H1 (cell line): ENCODE results near the gene ALPL. TPM values are rescaled to one million over a fixed set of nuclear protein-coding genes. Genes with fewer than 3 reads are reported as not detected.

Experiments used
- BACH1 ChIP-seq: IDR thresholded peaks from 2 replicates; pipeline ENCODE4 v1.6.1; 2012; ENCODE audit warnings: low read length, improper control_type of control experiment
- HDAC2 ChIP-seq, 2 experiments: fragments of 300-600 bp in 1 of 2; sonication (generic) in 1 of 2; IDR thresholded peaks; 2 replicates each; pipeline ENCODE4 v1.6.1; 2011 to 2012; ENCODE audit warnings: low read depth in 2 of 2, low read length in 2 of 2, mild to moderate bottlenecking in 2 of 2, moderate library complexity in 2 of 2, borderline replicate concordance in 1 of 2, inconsistent platforms in 1 of 2
- MAFK ChIP-seq: IDR thresholded peaks from 2 replicates; pipeline ENCODE4 v1.6.1; 2012; ENCODE audit warnings: low read depth, mild to moderate bottlenecking, improper control_type of control experiment, low read length
- TBP ChIP-seq: IDR thresholded peaks from 2 replicates; pipeline ENCODE4 v1.6.1; 2011; ENCODE audit warnings: low read depth, low read length, improper control_type of control experiment
- polyA plus RNA-seq, 7 experiments: library from polyadenylated mRNA; depleted of rRNA in 3 of 7; stranded (reverse) in 5 of 7; unstranded in 2 of 7; fragments of >200 nt in 5 of 7; fragments of 200-250 nt in 2 of 7; gene quantifications; 1 replicate in 5 of 7; 2 replicates in 1 of 7; 4 replicates in 1 of 7; pipeline versions ENCODE4 v1.2.1 to v1.2.3, GENCODE V29; 2011 to 2013; ENCODE audit warnings: missing spikeins in 2 of 7, mixed read lengths in 2 of 7
- total RNA-seq: library from RNA; stranded (reverse); fragmentation: NEBNext Ultra II Directional; extraction: Animal tissue kit (Norgen Biotek cat#: 25700); gene quantifications from 2 replicates; pipeline ENCODE4 v1.2.1, GENCODE V29; 2021
- TF ChIP-seq, protein P1 (sequence below): fragments of 300-600 bp; sonication (generic); IDR thresholded peaks from 2 replicates; pipeline ENCODE4 v1.7.1; 2012; ENCODE audit warnings: low read length, moderate library complexity, mild to moderate bottlenecking, inconsistent platforms; ENCODE audit not compliant: insufficient replicate concordance
- TF ChIP-seq, protein P2 (sequence below), 3 experiments: IDR thresholded peaks; 1 replicate in 2 of 3; 2 replicates in 1 of 3; pipeline versions ENCODE4 v1.5.1 to v1.6.1; 2011; ENCODE audit warnings: low read length in 3 of 3, mild to moderate bottlenecking in 3 of 3, inconsistent platforms in 2 of 3, low read depth in 1 of 3, moderate library complexity in 1 of 3; ENCODE audit not compliant: insufficient read depth in 1 of 3; ENCODE audit errors: control extremely low read depth in 1 of 3

ALPL gene
- total and polyA plus RNA-seq, 2 of the 8 experiments (the other 6 are each of a cell fraction or from before 2014, with no cell fraction given), result 175 to 362 TPM

DNA sequence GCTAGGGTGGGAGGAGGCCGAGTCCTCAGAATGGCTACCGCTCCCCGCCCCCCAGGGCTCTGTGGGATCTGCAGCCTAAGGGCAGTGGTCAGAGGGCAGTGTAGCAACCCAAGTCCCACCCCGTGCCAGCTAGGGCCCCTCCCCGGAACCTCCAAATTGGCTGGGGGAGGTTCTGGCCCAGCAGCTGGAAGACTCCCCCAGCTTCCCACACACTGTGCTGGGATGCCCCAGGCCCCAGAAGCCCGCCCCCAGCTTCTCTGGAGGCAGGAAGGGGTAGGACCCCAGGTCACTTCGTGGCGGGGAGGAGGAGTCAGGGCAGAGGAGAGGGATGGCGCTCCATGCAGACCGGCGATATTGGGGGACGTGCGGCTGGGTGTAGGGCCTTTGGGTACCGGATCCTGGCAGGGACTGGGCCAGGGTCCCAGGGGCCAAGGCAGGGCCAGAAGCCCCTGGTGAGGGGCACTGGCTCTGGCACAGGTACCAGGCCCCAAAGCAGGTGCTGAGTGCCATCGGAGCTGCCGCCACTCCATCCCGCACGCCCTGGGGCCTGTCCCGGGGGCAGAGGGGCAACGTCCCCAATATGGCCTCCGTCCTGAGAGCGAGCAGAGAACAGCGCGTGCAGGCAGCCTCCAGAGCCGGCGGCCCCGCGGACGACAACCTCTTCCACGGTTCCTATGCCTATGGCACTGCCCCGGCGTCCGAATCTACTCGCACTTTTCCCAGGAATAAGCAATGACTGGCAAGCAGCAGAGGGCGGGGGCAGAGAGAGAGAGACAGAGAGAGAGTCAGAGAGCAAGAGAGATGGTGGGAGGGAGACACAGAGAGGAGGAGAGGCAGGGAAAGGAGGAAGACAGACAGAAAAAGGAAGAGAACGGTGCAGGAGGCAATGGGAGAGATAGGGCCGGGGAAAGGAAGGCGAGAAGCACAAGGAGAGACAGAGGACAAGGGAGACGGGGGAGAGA, 94.2 kb downstream of the ALPL start (continued):
- TF ChIP-seq, protein P1, sequence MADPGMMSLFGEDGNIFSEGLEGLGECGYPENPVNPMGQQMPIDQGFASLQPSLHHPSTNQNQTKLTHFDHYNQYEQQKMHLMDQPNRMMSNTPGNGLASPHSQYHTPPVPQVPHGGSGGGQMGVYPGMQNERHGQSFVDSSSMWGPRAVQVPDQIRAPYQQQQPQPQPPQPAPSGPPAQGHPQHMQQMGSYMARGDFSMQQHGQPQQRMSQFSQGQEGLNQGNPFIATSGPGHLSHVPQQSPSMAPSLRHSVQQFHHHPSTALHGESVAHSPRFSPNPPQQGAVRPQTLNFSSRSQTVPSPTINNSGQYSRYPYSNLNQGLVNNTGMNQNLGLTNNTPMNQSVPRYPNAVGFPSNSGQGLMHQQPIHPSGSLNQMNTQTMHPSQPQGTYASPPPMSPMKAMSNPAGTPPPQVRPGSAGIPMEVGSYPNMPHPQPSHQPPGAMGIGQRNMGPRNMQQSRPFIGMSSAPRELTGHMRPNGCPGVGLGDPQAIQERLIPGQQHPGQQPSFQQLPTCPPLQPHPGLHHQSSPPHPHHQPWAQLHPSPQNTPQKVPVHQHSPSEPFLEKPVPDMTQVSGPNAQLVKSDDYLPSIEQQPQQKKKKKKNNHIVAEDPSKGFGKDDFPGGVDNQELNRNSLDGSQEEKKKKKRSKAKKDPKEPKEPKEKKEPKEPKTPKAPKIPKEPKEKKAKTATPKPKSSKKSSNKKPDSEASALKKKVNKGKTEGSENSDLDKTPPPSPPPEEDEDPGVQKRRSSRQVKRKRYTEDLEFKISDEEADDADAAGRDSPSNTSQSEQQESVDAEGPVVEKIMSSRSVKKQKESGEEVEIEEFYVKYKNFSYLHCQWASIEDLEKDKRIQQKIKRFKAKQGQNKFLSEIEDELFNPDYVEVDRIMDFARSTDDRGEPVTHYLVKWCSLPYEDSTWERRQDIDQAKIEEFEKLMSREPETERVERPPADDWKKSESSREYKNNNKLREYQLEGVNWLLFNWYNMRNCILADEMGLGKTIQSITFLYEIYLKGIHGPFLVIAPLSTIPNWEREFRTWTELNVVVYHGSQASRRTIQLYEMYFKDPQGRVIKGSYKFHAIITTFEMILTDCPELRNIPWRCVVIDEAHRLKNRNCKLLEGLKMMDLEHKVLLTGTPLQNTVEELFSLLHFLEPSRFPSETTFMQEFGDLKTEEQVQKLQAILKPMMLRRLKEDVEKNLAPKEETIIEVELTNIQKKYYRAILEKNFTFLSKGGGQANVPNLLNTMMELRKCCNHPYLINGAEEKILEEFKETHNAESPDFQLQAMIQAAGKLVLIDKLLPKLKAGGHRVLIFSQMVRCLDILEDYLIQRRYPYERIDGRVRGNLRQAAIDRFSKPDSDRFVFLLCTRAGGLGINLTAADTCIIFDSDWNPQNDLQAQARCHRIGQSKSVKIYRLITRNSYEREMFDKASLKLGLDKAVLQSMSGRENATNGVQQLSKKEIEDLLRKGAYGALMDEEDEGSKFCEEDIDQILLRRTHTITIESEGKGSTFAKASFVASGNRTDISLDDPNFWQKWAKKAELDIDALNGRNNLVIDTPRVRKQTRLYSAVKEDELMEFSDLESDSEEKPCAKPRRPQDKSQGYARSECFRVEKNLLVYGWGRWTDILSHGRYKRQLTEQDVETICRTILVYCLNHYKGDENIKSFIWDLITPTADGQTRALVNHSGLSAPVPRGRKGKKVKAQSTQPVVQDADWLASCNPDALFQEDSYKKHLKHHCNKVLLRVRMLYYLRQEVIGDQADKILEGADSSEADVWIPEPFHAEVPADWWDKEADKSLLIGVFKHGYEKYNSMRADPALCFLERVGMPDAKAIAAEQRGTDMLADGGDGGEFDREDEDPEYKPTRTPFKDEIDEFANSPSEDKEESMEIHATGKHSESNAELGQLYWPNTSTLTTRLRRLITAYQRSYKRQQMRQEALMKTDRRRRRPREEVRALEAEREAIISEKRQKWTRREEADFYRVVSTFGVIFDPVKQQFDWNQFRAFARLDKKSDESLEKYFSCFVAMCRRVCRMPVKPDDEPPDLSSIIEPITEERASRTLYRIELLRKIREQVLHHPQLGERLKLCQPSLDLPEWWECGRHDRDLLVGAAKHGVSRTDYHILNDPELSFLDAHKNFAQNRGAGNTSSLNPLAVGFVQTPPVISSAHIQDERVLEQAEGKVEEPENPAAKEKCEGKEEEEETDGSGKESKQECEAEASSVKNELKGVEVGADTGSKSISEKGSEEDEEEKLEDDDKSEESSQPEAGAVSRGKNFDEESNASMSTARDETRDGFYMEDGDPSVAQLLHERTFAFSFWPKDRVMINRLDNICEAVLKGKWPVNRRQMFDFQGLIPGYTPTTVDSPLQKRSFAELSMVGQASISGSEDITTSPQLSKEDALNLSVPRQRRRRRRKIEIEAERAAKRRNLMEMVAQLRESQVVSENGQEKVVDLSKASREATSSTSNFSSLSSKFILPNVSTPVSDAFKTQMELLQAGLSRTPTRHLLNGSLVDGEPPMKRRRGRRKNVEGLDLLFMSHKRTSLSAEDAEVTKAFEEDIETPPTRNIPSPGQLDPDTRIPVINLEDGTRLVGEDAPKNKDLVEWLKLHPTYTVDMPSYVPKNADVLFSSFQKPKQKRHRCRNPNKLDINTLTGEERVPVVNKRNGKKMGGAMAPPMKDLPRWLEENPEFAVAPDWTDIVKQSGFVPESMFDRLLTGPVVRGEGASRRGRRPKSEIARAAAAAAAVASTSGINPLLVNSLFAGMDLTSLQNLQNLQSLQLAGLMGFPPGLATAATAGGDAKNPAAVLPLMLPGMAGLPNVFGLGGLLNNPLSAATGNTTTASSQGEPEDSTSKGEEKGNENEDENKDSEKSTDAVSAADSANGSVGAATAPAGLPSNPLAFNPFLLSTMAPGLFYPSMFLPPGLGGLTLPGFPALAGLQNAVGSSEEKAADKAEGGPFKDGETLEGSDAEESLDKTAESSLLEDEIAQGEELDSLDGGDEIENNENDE, result no peak
- TF ChIP-seq TBP (no peak), MAFK (no peak), HDAC2 (IDR thresholded peaks at IDR 0.05; ENCODE audit: borderline replicate concordance in 1 of 2, low read depth in 2 of 2, low read length in 2 of 2) (no peak), BACH1 (no peak)
- TF ChIP-seq, protein P2, sequence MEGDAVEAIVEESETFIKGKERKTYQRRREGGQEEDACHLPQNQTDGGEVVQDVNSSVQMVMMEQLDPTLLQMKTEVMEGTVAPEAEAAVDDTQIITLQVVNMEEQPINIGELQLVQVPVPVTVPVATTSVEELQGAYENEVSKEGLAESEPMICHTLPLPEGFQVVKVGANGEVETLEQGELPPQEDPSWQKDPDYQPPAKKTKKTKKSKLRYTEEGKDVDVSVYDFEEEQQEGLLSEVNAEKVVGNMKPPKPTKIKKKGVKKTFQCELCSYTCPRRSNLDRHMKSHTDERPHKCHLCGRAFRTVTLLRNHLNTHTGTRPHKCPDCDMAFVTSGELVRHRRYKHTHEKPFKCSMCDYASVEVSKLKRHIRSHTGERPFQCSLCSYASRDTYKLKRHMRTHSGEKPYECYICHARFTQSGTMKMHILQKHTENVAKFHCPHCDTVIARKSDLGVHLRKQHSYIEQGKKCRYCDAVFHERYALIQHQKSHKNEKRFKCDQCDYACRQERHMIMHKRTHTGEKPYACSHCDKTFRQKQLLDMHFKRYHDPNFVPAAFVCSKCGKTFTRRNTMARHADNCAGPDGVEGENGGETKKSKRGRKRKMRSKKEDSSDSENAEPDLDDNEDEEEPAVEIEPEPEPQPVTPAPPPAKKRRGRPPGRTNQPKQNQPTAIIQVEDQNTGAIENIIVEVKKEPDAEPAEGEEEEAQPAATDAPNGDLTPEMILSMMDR (IDR thresholded peaks at IDR 0.05; ENCODE audit: control extremely low read depth in 1 of 3, insufficient read depth in 1 of 3, low read depth in 1 of 3, low read length in 3 of 3), result no peak
